ENCODE data around the gene ADGRB2.

GRCh38 chr1:31783846-31784245 lies 19.7 kb upstream of the ADGRB2 start:
- TF ChIP-seq CTCF (conservative IDR thresholded peaks at IDR 0.05; ENCODE audit: low read length) (no peak), EZH2phosphoT487 (IDR thresholded peaks at IDR 0.05; ENCODE audit: borderline replicate concordance) (no peak)

Measured in Loucy (cell line).